A549 (cell line): Measurements from ENCODE around the gene RYR1. TPM values are rescaled to one million over a fixed set of nuclear protein-coding genes. Genes with fewer than 3 reads are reported as not detected.

Experiments
- ATAC-seq, 2 experiments: fragments of 200-7000 bp in 1 of 2; fragments of >200 bp in 1 of 2; cut with Nextera tagmentation in 1 of 2; cut with Tn5 transposase in 1 of 2; 3 replicates each; pipeline versions ENCODE4 v1.8.0 to v1.9.1; 2018 to 2020; ENCODE audit warnings: mild to moderate bottlenecking in 1 of 2, moderate library complexity in 1 of 2
- CTCF ChIA-PET: fragments of 300-600 bp; sonication (Branson Sonifier 250); formaldehyde crosslinking; extraction: SDS; loops from one replicate; lab custom pipeline; 2021; ENCODE audit warnings: antibody characterized with exemption, inconsistent platforms; lab: Yijun Ruan, JAX
- POLR2A ChIA-PET: fragments of 350-600 bp; formaldehyde crosslinking; extraction: SDS; loops from one replicate; lab custom pipeline; 2021; ENCODE audit warnings: antibody characterized with exemption, inconsistent platforms; lab: Yijun Ruan, JAX
- DNase-seq, 2 experiments: peaks; one replicate each; pipeline versions ENCODE4 v3.0.0 to v3.0.0-alpha.2; 2011 to 2016; ENCODE audit warnings: low read depth in 1 of 2, low spot score in 1 of 2
- FAIRE-seq: peaks from 2 replicates; lab custom pipeline; 2011; peaks lifted over from hg19 to GRCh38; lab: Jason Lieb, UNC
- H3K27ac ChIP-seq, 2 experiments: fragments of >200 bp; sonication (Bioruptor Twin); formaldehyde crosslinking; 3 replicates each; pipeline ENCODE4 v1.5.1; 2016 to 2017
- H3K4me1 ChIP-seq: fragments of >200 bp; sonication (Bioruptor Twin); formaldehyde crosslinking; 3 replicates; pipeline ENCODE4 v1.6.1; 2016
- H3K4me2 ChIP-seq: fragments of >200 bp; sonication (Bioruptor Twin); formaldehyde crosslinking; 3 replicates; pipeline ENCODE4 v1.6.1; 2016
- H3K4me3 ChIP-seq: fragments of >200 bp; sonication (Bioruptor Twin); formaldehyde crosslinking; 3 replicates; pipeline ENCODE4 v1.5.1; 2016
- H3K9me3 ChIP-seq: fragments of >200 bp; sonication (Bioruptor Twin); formaldehyde crosslinking; 3 replicates; pipeline ENCODE4 v1.6.1; 2016
- ATOH8 ChIP-seq: fragments of 250-450 bp; sonication (Bioruptor Pico); IDR thresholded peaks from 2 replicates; pipeline ENCODE4 v1.5.0; 2020; ENCODE audit warnings: low read depth, mild to moderate bottlenecking, moderate library complexity
- CBX8 ChIP-seq: fragments of 200-600 bp; sonication (generic); IDR thresholded peaks from 2 replicates; pipeline ENCODE4 v1.6.1; 2016
- CHD2 ChIP-seq: fragments of 150-350 bp; IDR thresholded peaks from 2 replicates; pipeline ENCODE4 v1.6.1; 2014; ENCODE audit warnings: low read length; ENCODE audit not compliant: partially characterized antibody
- CHD4 ChIP-seq: fragments of 200-600 bp; sonication (generic); IDR thresholded peaks from 2 replicates; pipeline ENCODE4 v1.6.1; 2016; ENCODE audit warnings: antibody characterized with exemption, mild to moderate bottlenecking, borderline replicate concordance
- EP300 ChIP-seq, 2 experiments: fragments of >200 bp; sonication (Bioruptor Twin); formaldehyde crosslinking; IDR thresholded peaks; 2 replicates in 1 of 2; 3 replicates in 1 of 2; pipeline ENCODE4 v1.6.1; 2016 to 2017
- FOSB ChIP-seq: fragments of 250-450 bp; sonication (Bioruptor Pico); IDR thresholded peaks from 2 replicates; pipeline ENCODE4 v1.5.0; 2020; ENCODE audit warnings: mild to moderate bottlenecking, moderate library complexity
- GATA3 ChIP-seq: IDR thresholded peaks from 2 replicates; pipeline ENCODE4 v1.6.1; 2012; ENCODE audit warnings: borderline replicate concordance
- HES2 ChIP-seq: fragments of >200 bp; sonication (Bioruptor Twin); formaldehyde crosslinking; IDR thresholded peaks from 2 replicates; pipeline ENCODE4 v1.6.1; 2016
- HOXA7 ChIP-seq: fragments of 250-450 bp; sonication (Bioruptor Pico); IDR thresholded peaks from 2 replicates; pipeline ENCODE4 v1.5.0; 2020; ENCODE audit warnings: mild to moderate bottlenecking, moderate library complexity
- HOXB5 ChIP-seq: fragments of 250-450 bp; sonication (Bioruptor Pico); IDR thresholded peaks from 2 replicates; pipeline ENCODE4 v1.5.0; 2020; ENCODE audit warnings: mild to moderate bottlenecking, moderate library complexity
- JUN ChIP-seq, 2 experiments: fragments of >200 bp; sonication (Bioruptor Twin); formaldehyde crosslinking; IDR thresholded peaks; 2 replicates in 1 of 2; 3 replicates in 1 of 2; pipeline ENCODE4 v1.6.1; 2016 to 2017
- KDM1A ChIP-seq: fragments of 200-600 bp; sonication (generic); IDR thresholded peaks from 2 replicates; pipeline ENCODE4 v1.6.1; 2016; ENCODE audit warnings: low read depth, mild to moderate bottlenecking
- KDM5A ChIP-seq: fragments of 200-600 bp; sonication (generic); IDR thresholded peaks from 2 replicates; pipeline ENCODE4 v1.6.1; 2016; ENCODE audit warnings: antibody characterized with exemption, mild to moderate bottlenecking
- MAFK ChIP-seq: fragments of 450-650 bp; IDR thresholded peaks from 2 replicates; pipeline ENCODE4 v1.6.1; 2014; ENCODE audit not compliant: partially characterized antibody
- NPAS2 ChIP-seq: fragments of 250-450 bp; sonication (Bioruptor Pico); IDR thresholded peaks from 2 replicates; pipeline ENCODE4 v1.8.0; 2022; ENCODE audit warnings: mild to moderate bottlenecking, moderate library complexity, borderline replicate concordance
- NR3C1 ChIP-seq: fragments of >200 bp; sonication (Bioruptor Twin); formaldehyde crosslinking; IDR thresholded peaks from 3 replicates; pipeline ENCODE4 v1.6.1; 2017
- PHF8 ChIP-seq: fragments of 200-600 bp; sonication (generic); IDR thresholded peaks from 2 replicates; pipeline ENCODE4 v1.6.1; 2016; ENCODE audit warnings: low read depth, mild to moderate bottlenecking, antibody characterized with exemption, moderate library complexity, borderline replicate concordance
- POLR2A ChIP-seq: IDR thresholded peaks from 2 replicates; pipeline ENCODE4 v1.6.1; 2012; ENCODE audit warnings: mild to moderate bottlenecking, low read length
- RARB ChIP-seq: fragments of 250-450 bp; sonication (Bioruptor Pico); IDR thresholded peaks from 2 replicates; pipeline ENCODE4 v1.8.0; 2021; ENCODE audit warnings: mild to moderate bottlenecking, moderate library complexity
- RCOR1 ChIP-seq: fragments of 150-350 bp; IDR thresholded peaks from 2 replicates; pipeline ENCODE4 v1.6.1; 2014; ENCODE audit warnings: antibody characterized with exemption, low read length, low read depth
- REST ChIP-seq: fragments of 200-600 bp; sonication (generic); IDR thresholded peaks from 2 replicates; pipeline ENCODE4 v1.6.1; 2016; ENCODE audit warnings: antibody characterized with exemption, mild to moderate bottlenecking, moderate library complexity
- SREBF2 ChIP-seq: fragments of 450-650 bp; IDR thresholded peaks from 2 replicates; pipeline ENCODE4 v1.6.1; 2014; ENCODE audit warnings: mild to moderate bottlenecking, moderate library complexity
- TFCP2L1 ChIP-seq: fragments of 250-450 bp; sonication (Bioruptor Pico); IDR thresholded peaks from 2 replicates; pipeline ENCODE4 v1.5.0; 2021; ENCODE audit warnings: mild to moderate bottlenecking
- USF2 ChIP-seq: fragments of 450-650 bp; IDR thresholded peaks from 2 replicates; pipeline ENCODE4 v1.6.1; 2014; ENCODE audit warnings: antibody characterized with exemption
- ZC3H11A ChIP-seq: fragments of 450-650 bp; IDR thresholded peaks from 2 replicates; pipeline ENCODE4 v1.6.1; 2014; ENCODE audit warnings: antibody characterized with exemption, mild to moderate bottlenecking
- ZSCAN20 ChIP-seq: fragments of 250-450 bp; sonication (Bioruptor Pico); IDR thresholded peaks from 2 replicates; pipeline ENCODE4 v1.8.0; 2022; ENCODE audit warnings: mild to moderate bottlenecking, moderate library complexity
- WGBS: methylation state at CpG from one replicate; pipeline ENCODE4 v1.1.6; 2017; ENCODE audit errors: missing lambda C conversion rate; 5-methylcytosine and 5-hydroxymethylcytosine counted together
- polyA plus RNA-seq, 4 experiments: library from polyadenylated mRNA; depleted of rRNA in 3 of 4; stranded (reverse); fragments of >200 nt; fragmentation: RNase III in 1 of 4; extraction: RNeasy Plus Mini Kit Qiagen cat#74134 plus additional on column Dnase treatment in 1 of 4; gene quantifications; 2 replicates in 3 of 4; 3 replicates in 1 of 4; pipeline ENCODE4 v1.2.3, GENCODE V29; 2011 to 2017
- TF ChIP-seq, protein P1 (sequence below): fragments of 150-350 bp; IDR thresholded peaks from 2 replicates; pipeline ENCODE4 v1.6.1; 2014; ENCODE audit warnings: low read depth, mild to moderate bottlenecking, low read length

RYR1 gene
- polyA plus RNA-seq, 2 of the 4 experiments (the other 2 are of a cell fraction), result 1.4 to 3.1 TPM

DNA sequence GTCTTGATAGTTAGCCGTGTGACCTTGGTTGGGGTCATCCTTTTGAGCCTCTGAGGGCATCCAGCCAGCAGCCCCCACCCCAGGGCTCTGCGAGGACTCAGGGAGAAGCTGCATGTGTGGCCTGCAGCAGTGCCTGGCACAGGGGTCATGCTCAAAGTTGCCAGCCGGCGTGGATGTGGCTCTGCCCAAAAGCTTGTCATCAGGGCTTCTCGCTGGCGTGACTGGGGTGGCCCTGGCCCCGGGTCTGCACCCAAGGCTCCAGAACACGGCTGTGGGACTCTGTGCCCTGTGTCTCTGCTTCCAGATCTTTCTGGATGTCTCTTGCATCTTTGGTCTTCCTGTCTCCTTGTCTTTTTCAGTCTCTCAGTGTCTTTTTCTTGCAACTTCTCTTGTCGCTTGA lies 90.9 kb downstream of the RYR1 start:
- DNase-seq (no peak), FAIRE-seq (no peak), ATAC-seq (peak; percentile 9 to 10; a peak in 1 of 6 replicates)
- H3K4me1 ChIP-seq, result peaks cover 5% of the 10 kb centered on the region; the same call in 2 of the 3 replicates
- POLR2A ChIA-PET, result interaction anchor here (1.0 kb wide), 1 partner anchor 17 kb away, joined by 3 read pairs; no protein-coding TSS in a partner anchor
- CTCF ChIA-PET, result interaction anchor here (1.0 to 3.7 kb wide), 6 partner anchors 8 to 406 kb away, joined by 3 to 32 read pairs (median 7); partner anchors contain the start of genes MRPS12 and SARS2
- 65% methylated on average over 9 of the region's 9 CpGs for WGBS
- H3K4me3 ChIP-seq, result no peak overlapping the region
- no peak overlapping the region for H3K27ac ChIP-seq
- no peaks in the 10 kb centered on the region for H3K9me3 ChIP-seq
- no peak for TF ChIP-seq USF2
- no peak for TF ChIP-seq CHD2
- no peak for TF ChIP-seq PHF8
- no peak for TF ChIP-seq HOXA7 (CRISPR knock-in tag)
- no peak for TF ChIP-seq SREBF2
- no peak for TF ChIP-seq NR3C1
- TF ChIP-seq TFCP2L1, result no peak
- TF ChIP-seq ZC3H11A, result no peak
- TF ChIP-seq POLR2A, result no peak
- TF ChIP-seq CBX8, result no peak
- no peak for TF ChIP-seq HOXB5 (CRISPR knock-in tag)
- TF ChIP-seq NPAS2 (CRISPR knock-in tag), result no peak
- no peak for TF ChIP-seq ATOH8
- no peak for TF ChIP-seq KDM1A
- H3K4me2 ChIP-seq, result no peak overlapping the region

DNA sequence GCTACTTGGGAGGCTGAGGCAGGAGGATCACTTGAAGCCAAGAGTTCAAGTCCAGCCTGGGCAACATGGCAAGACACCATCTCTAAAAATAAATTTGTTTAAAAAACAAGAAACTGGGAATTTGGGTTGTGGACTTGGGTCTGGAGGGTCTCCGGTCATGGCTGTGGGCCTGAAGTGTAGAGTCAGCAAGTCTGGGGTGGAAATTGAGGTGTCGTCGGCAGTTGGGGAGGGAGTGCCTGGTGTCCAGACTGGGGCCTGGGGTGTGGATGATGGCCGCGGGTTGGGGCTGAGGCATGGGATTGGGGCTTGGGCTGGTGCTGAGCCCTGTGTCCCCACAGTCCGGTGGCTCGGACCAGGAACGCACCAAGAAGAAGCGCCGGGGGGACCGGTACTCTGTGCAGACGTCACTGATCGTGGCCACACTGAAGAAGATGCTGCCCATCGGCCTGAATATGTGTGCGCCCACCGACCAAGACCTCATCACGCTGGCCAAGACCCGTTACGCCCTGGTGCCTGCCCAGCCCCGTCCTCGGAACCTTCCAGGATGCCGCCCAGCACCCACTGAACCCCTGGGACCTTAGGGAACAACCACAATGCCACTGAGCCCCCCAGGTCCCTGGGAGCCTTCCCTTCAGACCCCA lies 91.6 kb downstream of the RYR1 start:
- H3K4me2 ChIP-seq, result no peak overlapping the region
- WGBS, result 92% methylated on average over 22 of the region's 22 CpGs
- TF ChIP-seq FOSB (CRISPR knock-in tag) (no peak), MAFK (peak; percentile 16)
- DNase-seq (no peak), ATAC-seq (no peak), FAIRE-seq (no peak)
- peaks cover 5% of the 10 kb centered on the region; the same call in 2 of the 3 replicates for H3K4me1 ChIP-seq
- no peak overlapping the region for H3K27ac ChIP-seq
- no peaks in the 10 kb centered on the region for H3K9me3 ChIP-seq
- ChIA-PET CTCF (interaction anchor here (0.7 to 3.7 kb wide), 6 partner anchors 7 to 405 kb away, joined by 3 to 32 read pairs (median 6); partner anchors contain the start of genes MRPS12 and SARS2), POLR2A (interaction anchor here (1.0 kb wide), 1 partner anchor 18 kb away, joined by 3 read pairs; no protein-coding TSS in a partner anchor)
- no peak overlapping the region for H3K4me3 ChIP-seq

DNA sequence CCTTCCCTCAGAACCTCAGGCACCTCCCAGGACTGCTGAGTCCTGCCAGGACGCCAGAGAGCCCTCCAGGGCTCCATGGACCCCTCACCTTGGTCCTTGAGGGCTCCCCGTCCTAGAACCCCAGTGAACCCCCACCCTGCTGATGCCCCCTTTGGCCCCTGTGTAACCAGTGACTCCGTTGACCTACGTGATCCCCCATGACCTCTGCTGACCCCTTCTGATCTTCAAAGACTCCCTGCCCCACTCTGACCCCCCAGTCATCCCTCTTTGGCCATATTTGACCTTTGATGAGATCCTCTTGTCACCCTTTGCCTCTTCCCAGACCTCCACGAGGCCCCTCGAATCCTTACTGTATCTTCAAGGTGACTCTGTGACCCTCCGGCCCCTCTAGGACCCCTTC lies 92.9 kb downstream of the RYR1 start:
- no peak for DNase-seq
- Histone ChIP-seq H3K4me2 (no peak overlapping the region), H3K9me3 (no peaks in the 10 kb centered on the region), H3K4me3 (no peak overlapping the region), H3K4me1 (peaks cover 5% of the 10 kb centered on the region; the same call in 2 of the 3 replicates), H3K27ac (no peak overlapping the region)
- POLR2A ChIA-PET, result no interaction called here
- TF ChIP-seq RARB (no peak), CHD4 (no peak), REST (no peak), FOSB (CRISPR knock-in tag) (no peak), KDM5A (no peak), GATA3 (no peak), ATOH8 (no peak), RCOR1 (no peak), ZSCAN20 (CRISPR knock-in tag) (no peak), JUN (IDR thresholded peaks at IDR 0.05) (no peak), HES2 (no peak), EP300 (IDR thresholded peaks at IDR 0.05) (no peak), ZC3H11A (no peak)
- TF ChIP-seq, protein P1, sequence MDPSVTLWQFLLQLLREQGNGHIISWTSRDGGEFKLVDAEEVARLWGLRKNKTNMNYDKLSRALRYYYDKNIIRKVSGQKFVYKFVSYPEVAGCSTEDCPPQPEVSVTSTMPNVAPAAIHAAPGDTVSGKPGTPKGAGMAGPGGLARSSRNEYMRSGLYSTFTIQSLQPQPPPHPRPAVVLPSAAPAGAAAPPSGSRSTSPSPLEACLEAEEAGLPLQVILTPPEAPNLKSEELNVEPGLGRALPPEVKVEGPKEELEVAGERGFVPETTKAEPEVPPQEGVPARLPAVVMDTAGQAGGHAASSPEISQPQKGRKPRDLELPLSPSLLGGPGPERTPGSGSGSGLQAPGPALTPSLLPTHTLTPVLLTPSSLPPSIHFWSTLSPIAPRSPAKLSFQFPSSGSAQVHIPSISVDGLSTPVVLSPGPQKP, result no peak
- ATAC-seq, result no peak
- FAIRE-seq, result no peak
- CTCF ChIA-PET, result interaction anchor here (1.4 kb wide), 1 partner anchor 111 kb away, joined by 3 read pairs; no protein-coding TSS in a partner anchor
- WGBS, result 55% methylated on average over 7 of the region's 7 CpGs
